H1 (cell line): ENCODE data around the gene DNAJB6. TPM values are rescaled to one million over a fixed set of nuclear protein-coding genes. Genes with fewer than 3 reads are reported as not detected.

ENCODE experiments used
- CTCF ChIA-PET: fragments of 300-600 bp; sonication (Branson Sonifier 250); formaldehyde crosslinking; loops from one replicate; lab custom pipeline; 2021; ENCODE audit not compliant: partially characterized antibody; lab: Charles Lee
- POLR2A ChIA-PET: fragments of 300-600 bp; sonication (Branson Sonifier 250); formaldehyde crosslinking; loops from one replicate; lab custom pipeline; 2021; ENCODE audit warnings: inconsistent platforms; ENCODE audit not compliant: partially characterized antibody; lab: Charles Lee
- DNase-seq, 2 experiments: peaks; one replicate each; pipeline versions ENCODE4 v3.0.0 to v3.0.0-alpha.2; 2010 to 2022; ENCODE audit warnings: low spot score in 2 of 2, low read depth in 1 of 2, mixed read lengths in 1 of 2
- FAIRE-seq: peaks from 2 replicates; lab custom pipeline; 2011; peaks lifted over from hg19 to GRCh38; lab: Jason Lieb, UNC
- H2AFZ ChIP-seq: 2 replicates; pipeline ENCODE4 v1.8.1; 2012; ENCODE audit warnings: low read length, inconsistent platforms
- H2AK5ac ChIP-seq: 2 replicates; pipeline ENCODE4 v1.6.1; 2013; ENCODE audit warnings: low read depth, low read length
- H2BK120ac ChIP-seq: replicated peaks from 2 replicates; pipeline ENCODE3; 2013; ENCODE audit warnings: low read depth, low read length, inconsistent platforms
- H2BK12ac ChIP-seq: 2 replicates; pipeline ENCODE4 v1.6.1; 2013; ENCODE audit warnings: low read depth, low read length
- H2BK15ac ChIP-seq: 2 replicates; pipeline ENCODE4 v1.6.1; 2013; ENCODE audit warnings: low read length
- H2BK20ac ChIP-seq: 2 replicates; pipeline ENCODE4 v1.6.1; 2013; ENCODE audit warnings: low read length
- H2BK5ac ChIP-seq: 2 replicates; pipeline ENCODE4 v1.6.1; 2013; ENCODE audit warnings: low read depth, low read length
- H3K14ac ChIP-seq: 2 replicates; pipeline ENCODE4 v1.6.1; 2013; ENCODE audit warnings: inconsistent platforms; ENCODE audit not compliant: insufficient read length
- H3K18ac ChIP-seq: 2 replicates; pipeline ENCODE4 v1.6.1; 2013; ENCODE audit warnings: low read length; ENCODE audit errors: extremely low read depth
- H3K23ac ChIP-seq: 2 replicates; pipeline ENCODE4 v1.6.1; 2013; ENCODE audit warnings: inconsistent platforms; ENCODE audit not compliant: insufficient read length
- H3K23me2 ChIP-seq: 2 replicates; pipeline ENCODE4 v1.6.1; 2013; ENCODE audit warnings: low read depth, low read length
- H3K27ac ChIP-seq: 2 replicates; pipeline ENCODE4 v1.6.1; 2011; ENCODE audit warnings: low read depth, low read length, inconsistent platforms
- H3K27me3 ChIP-seq, 4 experiments: replicated peaks in 1 of 4; 1 replicate in 1 of 4; 2 replicates in 3 of 4; pipeline versions ENCODE4 v1.6.1 to v1.8.1; 2011 to 2013; ENCODE audit warnings: low read length in 3 of 4, mild to moderate bottlenecking in 3 of 4, inconsistent platforms in 2 of 4, mixed read lengths in 2 of 4, moderate library complexity in 1 of 4; ENCODE audit not compliant: control insufficient read depth in 3 of 4, insufficient read depth in 3 of 4; ENCODE audit errors: extremely low read depth in 1 of 4
- H3K36me3 ChIP-seq, 4 experiments: 2 replicates each; pipeline versions ENCODE4 v1.6.1 to v1.8.1; 2011 to 2013; ENCODE audit warnings: mild to moderate bottlenecking in 4 of 4, low read length in 3 of 4, moderate library complexity in 2 of 4, control low read depth in 1 of 4, inconsistent platforms in 1 of 4; ENCODE audit not compliant: insufficient read depth in 4 of 4, control insufficient read depth in 2 of 4
- H3K4ac ChIP-seq: replicated peaks from 2 replicates; pipeline ENCODE3; 2013; ENCODE audit warnings: low read length, low read depth, mixed read lengths, inconsistent platforms; ENCODE audit not compliant: insufficient read length
- H3K4me1 ChIP-seq, 4 experiments: replicated peaks in 1 of 4; 1 replicate in 1 of 4; 2 replicates in 3 of 4; pipeline versions ENCODE4 v1.6.1 to v1.8.1; 2011 to 2013; ENCODE audit warnings: low read length in 3 of 4, inconsistent platforms in 2 of 4, mixed read lengths in 1 of 4; ENCODE audit not compliant: insufficient read depth in 4 of 4, control insufficient read depth in 3 of 4
- H3K4me2 ChIP-seq, 2 experiments: 2 replicates each; pipeline versions ENCODE4 v1.6.1 to v1.8.1; 2011 to 2013; ENCODE audit warnings: low read depth in 2 of 2, low read length in 2 of 2, control low read depth in 1 of 2, inconsistent platforms in 1 of 2, mild to moderate bottlenecking in 1 of 2; ENCODE audit not compliant: insufficient read depth in 1 of 2
- H3K4me3 ChIP-seq, 4 experiments: fragments of 200-600, 300-600 bp in 1 of 4; sonication (generic), shearing (Covaris generic), sonication (Bioruptor Twin) in 1 of 4; 2 replicates each; pipeline versions ENCODE4 v1.5.1 to v1.8.1; 2011 to 2016; ENCODE audit warnings: low read length in 4 of 4, low read depth in 3 of 4, control low read depth in 2 of 4, inconsistent platforms in 2 of 4, mild to moderate bottlenecking in 2 of 4, mixed read lengths in 1 of 4, moderate library complexity in 1 of 4; ENCODE audit not compliant: insufficient read depth in 2 of 4; ENCODE audit errors: extremely low read depth in 1 of 4
- H3K56ac ChIP-seq: replicated peaks from 2 replicates; pipeline ENCODE3; 2013; ENCODE audit warnings: low read depth, mild to moderate bottlenecking, mixed read lengths, low read length, inconsistent platforms; ENCODE audit not compliant: insufficient read length
- H3K79me1 ChIP-seq: 2 replicates; pipeline ENCODE4 v1.6.1; 2013; ENCODE audit warnings: low read depth, low read length, control low read depth
- H3K79me2 ChIP-seq, 2 experiments: 2 replicates each; pipeline versions ENCODE4 v1.6.1 to v1.8.1; 2012 to 2013; ENCODE audit warnings: low read length in 2 of 2, mild to moderate bottlenecking in 2 of 2, inconsistent platforms in 1 of 2; ENCODE audit not compliant: insufficient read depth in 2 of 2, control insufficient read depth in 1 of 2
- H3K9ac ChIP-seq, 4 experiments: replicated peaks in 1 of 4; 1 replicate in 1 of 4; 2 replicates in 3 of 4; pipeline versions ENCODE4 v1.6.1 to v1.8.1; 2011 to 2013; ENCODE audit warnings: low read depth in 3 of 4, low read length in 3 of 4, control low read depth in 2 of 4, mild to moderate bottlenecking in 2 of 4, moderate library complexity in 2 of 4, inconsistent platforms in 1 of 4; ENCODE audit errors: extremely low read depth in 1 of 4
- H3K9me3 ChIP-seq, 2 experiments: 2 replicates each; pipeline versions ENCODE4 v1.6.1 to v1.8.1; 2012 to 2013; ENCODE audit warnings: mild to moderate bottlenecking in 2 of 2, moderate library complexity in 2 of 2, control low read depth in 1 of 2, inconsistent platforms in 1 of 2, low read depth in 1 of 2, low read length in 1 of 2, mixed read lengths in 1 of 2; ENCODE audit not compliant: insufficient read depth in 2 of 2
- H4K20me1 ChIP-seq, 2 experiments: replicated peaks in 1 of 2; 2 replicates each; pipeline versions ENCODE3 to v1.8.1; 2011 to 2013; ENCODE audit warnings: inconsistent platforms in 2 of 2, low read length in 2 of 2, mild to moderate bottlenecking in 1 of 2; ENCODE audit not compliant: insufficient read depth in 2 of 2, control insufficient read depth in 1 of 2
- H4K5ac ChIP-seq: 2 replicates; pipeline ENCODE4 v1.6.1; 2013; ENCODE audit warnings: low read length, low read depth, mixed read lengths, inconsistent platforms; ENCODE audit not compliant: insufficient read length
- H4K8ac ChIP-seq: 2 replicates; pipeline ENCODE4 v1.8.0; 2013; ENCODE audit warnings: mild to moderate bottlenecking, moderate library complexity, low read length, inconsistent platforms; ENCODE audit not compliant: insufficient read depth; ENCODE audit errors: extremely low read depth
- H4K91ac ChIP-seq: replicated peaks from 2 replicates; pipeline ENCODE3; 2013; ENCODE audit warnings: low read length, mixed read lengths, inconsistent platforms; ENCODE audit not compliant: insufficient read length
- MAX ChIP-seq: IDR thresholded peaks from 2 replicates; pipeline ENCODE4 v1.6.1; 2012; ENCODE audit warnings: inconsistent platforms
- RBBP5 ChIP-seq: IDR thresholded peaks from 2 replicates; pipeline ENCODE4 v1.7.1; 2012; ENCODE audit warnings: low read depth, mild to moderate bottlenecking, inconsistent platforms, low read length, moderate library complexity, borderline replicate concordance
- RNF2 ChIP-seq: fragments of 200-900, 300-1000 bp; sonication (generic); IDR thresholded peaks from 2 replicates; pipeline ENCODE4 v1.7.1; 2016; ENCODE audit warnings: borderline replicate concordance, low read depth, mild to moderate bottlenecking, antibody characterized with exemption, low read length; ENCODE audit not compliant: poor library complexity, severe bottlenecking; ENCODE audit errors: missing control alignments
- SUZ12 ChIP-seq: fragments of 200-600 bp; sonication (generic); IDR thresholded peaks from 2 replicates; pipeline ENCODE4 v1.6.1; 2012; ENCODE audit warnings: mild to moderate bottlenecking, inconsistent platforms, low read length, moderate library complexity, mixed read lengths
- WGBS, 2 experiments: shearing (Covaris generic) in 1 of 2; methylation state at CpG; one replicate each; pipeline versions ENCODE4 v1.1.6 to v1.1.7; 2013 to 2015; ENCODE audit warnings: low lambda C conversion rate in 2 of 2, mixed read lengths in 2 of 2, inconsistent platforms in 1 of 2, low coverage in 1 of 2, missing lambda C conversion rate in 1 of 2; ENCODE audit not compliant: insufficient replicate concordance in 2 of 2, insufficient coverage in 1 of 2, insufficient read length in 1 of 2; ENCODE audit errors: extremely low coverage in 1 of 2, missing lambda C conversion rate in 1 of 2; 5-methylcytosine and 5-hydroxymethylcytosine counted together
- polyA plus RNA-seq, 7 experiments: library from polyadenylated mRNA; depleted of rRNA in 3 of 7; stranded (reverse) in 5 of 7; unstranded in 2 of 7; fragments of >200 nt in 5 of 7; fragments of 200-250 nt in 2 of 7; gene quantifications; 1 replicate in 5 of 7; 2 replicates in 1 of 7; 4 replicates in 1 of 7; pipeline versions ENCODE4 v1.2.1 to v1.2.3, GENCODE V29; 2011 to 2013; ENCODE audit warnings: missing spikeins in 2 of 7, mixed read lengths in 2 of 7
- total RNA-seq: library from RNA; stranded (reverse); fragmentation: NEBNext Ultra II Directional; extraction: Animal tissue kit (Norgen Biotek cat#: 25700); gene quantifications from 2 replicates; pipeline ENCODE4 v1.2.1, GENCODE V29; 2021

DNAJB6 gene
- total and polyA plus RNA-seq, 2 of the 8 experiments (the other 6 are each of a cell fraction or from before 2014, with no cell fraction given): 166 to 295 TPM

GRCh38 chr7:157436763-157437480 lies 100.1 kb downstream of the DNAJB6 start:
- no peak overlapping the region for H2BK15ac ChIP-seq
- H3K27ac ChIP-seq: no peak overlapping the region
- H3K23me2 ChIP-seq: peaks cover 3% of the 10 kb centered on the region; the same call in 1 of the 2 replicates
- H4K5ac ChIP-seq: no peak overlapping the region
- H3K9ac ChIP-seq: no peak overlapping the region
- H3K9me3 ChIP-seq: peaks cover 10 to 11% of the 10 kb centered on the region in 2 experiments; a peak in 3 of 4 replicates
- H2BK20ac ChIP-seq: no peak overlapping the region
- no peak overlapping the region for H3K23ac ChIP-seq
- H3K14ac ChIP-seq: no peak overlapping the region
- no peak overlapping the region for H4K91ac ChIP-seq
- H3K36me3 ChIP-seq: no peaks in the 10 kb centered on the region
- no peak overlapping the region for H2BK5ac ChIP-seq
- ChIA-PET CTCF (interaction anchor here (1.0 to 1.2 kb wide), 2 partner anchors 9 to 38 kb away, joined by 3 read pairs; no protein-coding TSS in a partner anchor), POLR2A (interaction anchor here (0.6 kb wide), 1 partner anchor 57 kb away, joined by 3 read pairs; no protein-coding TSS in a partner anchor)
- peaks cover 1 to 7% of the 10 kb centered on the region in 2 experiments for H4K20me1 ChIP-seq
- peak in 1 of 2 experiments; percentile 27 for DNase-seq
- TF ChIP-seq RBBP5 (no peak), RNF2 (no peak), MAX (no peak), SUZ12 (no peak)
- H3K4me3 ChIP-seq: no peak overlapping the region
- no peaks in the 10 kb centered on the region for H3K27me3 ChIP-seq
- H3K56ac ChIP-seq: no peak overlapping the region
- H4K8ac ChIP-seq: no peak overlapping the region
- no peak overlapping the region for H2BK12ac ChIP-seq
- H2AK5ac ChIP-seq: no peak overlapping the region
- no peaks in the 10 kb centered on the region for H3K79me1 ChIP-seq
- no peak overlapping the region for H2BK120ac ChIP-seq
- H3K79me2 ChIP-seq: no peaks in the 10 kb centered on the region
- peaks cover 0 to 10% (median 7%) of the 10 kb centered on the region in 4 experiments; a peak in 6 of 7 replicates for H3K4me1 ChIP-seq
- no peak overlapping the region for H3K4ac ChIP-seq
- 91% methylated on average over 13 of the region's 13 CpGs; no CpG with 5 or more reads in 1 of the 2 experiments for WGBS, 2 experiments
- no peak overlapping the region for H3K4me2 ChIP-seq
- H2AFZ ChIP-seq: no peak overlapping the region
- H3K18ac ChIP-seq: no peak overlapping the region
- FAIRE-seq: no peak
